ENCODE measurements around the gene PLA2G2D. TPM values are rescaled to one million over a fixed set of nuclear protein-coding genes. Genes with fewer than 3 reads are reported as not detected.

Gene PLA2G2D
- total RNA-seq, 1 experiment from 2014 or later, result not detected

- Histone ChIP-seq H3K4me1 (replicated peaks) (no peaks in the 10 kb centered on the region), H3K9me3 (replicated peaks) (no peaks in the 10 kb centered on the region), H3K36me3 (no peaks in the 10 kb centered on the region), H3K27me3 (replicated peaks) (no peaks in the 10 kb centered on the region), H3K4me3 (no peak overlapping the region), H3K27ac (no peak overlapping the region)
- peak in 1 of 2 experiments; percentile 33 for DNase-seq (ENCODE audit: low read depth in 1 of 2, low spot score in 2 of 2)
These were observed 49.0 kb downstream of the PLA2G2D start for GRCh38 chr1:20070357-20070756.

DNA sequence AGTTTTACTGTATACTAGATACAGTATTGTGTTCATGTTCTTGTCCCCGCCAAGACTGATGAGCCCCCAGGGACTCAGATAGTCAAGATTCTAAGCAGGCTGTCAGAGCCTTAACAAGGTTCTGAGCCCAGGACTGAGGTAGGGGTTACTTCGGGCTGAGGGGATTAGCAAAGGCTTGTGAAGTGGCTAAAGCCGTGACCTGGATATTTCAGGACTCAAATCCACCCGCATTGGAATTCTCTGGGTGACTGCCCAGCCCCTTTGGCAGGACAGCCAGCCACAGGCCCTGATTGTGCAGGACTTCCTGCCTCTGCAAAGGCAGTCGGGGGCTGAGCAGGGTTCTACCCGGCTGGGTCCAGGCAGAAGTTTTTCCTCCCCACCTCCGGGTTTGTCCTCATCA, 49.5 kb downstream of the PLA2G2D start, which contains the start of gene PLA2G5:
Gene PLA2G5, plus strand, starts transcription at position 321 of the 400 bp plus-strand sequence. CDS start 14,637 bp downstream, outside the sequence.
- DNase-seq (ENCODE audit: low read depth in 1 of 2, low spot score in 2 of 2), result peak in 1 of 2 experiments; percentile 28
- Histone ChIP-seq H3K4me3 (no peak within 1 kb of the TSS), H3K9me3 (replicated peaks) (no peaks in the 10 kb centered on the region), H3K36me3 (no peaks in the 10 kb centered on the region), H3K4me1 (replicated peaks) (no peaks in the 10 kb centered on the region), H3K27me3 (replicated peaks) (no peaks in the 10 kb centered on the region), H3K27ac (no peak within 1 kb of the TSS)

- H3K9me3 ChIP-seq (replicated peaks), result no peaks in the 10 kb centered on the region
- H3K27me3 ChIP-seq (replicated peaks), result no peaks in the 10 kb centered on the region
- DNase-seq (ENCODE audit: low read depth in 1 of 2, low spot score in 2 of 2), result no peak
- H3K4me3 ChIP-seq, result no peak overlapping the region
- no peak overlapping the region for H3K27ac ChIP-seq
- no peaks in the 10 kb centered on the region for H3K36me3 ChIP-seq
- H3K4me1 ChIP-seq (replicated peaks), result 0 out of 2 replicates have a peak, but pooled peaks cover 1% of the 10 kb centered on the region
These were observed 50.6 kb downstream of the PLA2G2D start for GRCh38 chr1:20068722-20069121.

- Histone ChIP-seq H3K4me1 (replicated peaks) (0 out of 2 replicates have a peak, but pooled peaks cover 3% of the 10 kb centered on the region), H3K9me3 (replicated peaks) (no peaks in the 10 kb centered on the region), H3K27ac (no peak overlapping the region), H3K27me3 (replicated peaks) (no peaks in the 10 kb centered on the region), H3K4me3 (no peak overlapping the region), H3K36me3 (no peaks in the 10 kb centered on the region)
- DNase-seq (ENCODE audit: low read depth in 1 of 2, low spot score in 2 of 2), result peak in 1 of 2 experiments; percentile 6
These were observed 55.5 kb downstream of the PLA2G2D start for GRCh38 chr1:20063861-20064292.

Other genes starting within 250 kb of the PLA2G2D start
- 6.8 and 10.1 TPM in 2 replicates for gene OTUD3, start 237.1 kb downstream of the PLA2G2D start, total RNA-seq (2014; rRNA removed; shearing (Covaris generic))
- gene PLA2G2E, start 195.9 kb downstream of the PLA2G2D start, total RNA-seq (2014; rRNA removed; shearing (Covaris generic)), result not detected in 2 replicates
- not detected in 2 replicates for gene PLA2G2A, start 139.9 kb downstream of the PLA2G2D start, total RNA-seq (2014; rRNA removed; shearing (Covaris generic))
- not detected in 2 replicates for gene PLA2G5, start 49.3 kb downstream of the PLA2G2D start, total RNA-seq (2014; rRNA removed; shearing (Covaris generic))
- not detected in 2 replicates for gene PLA2G2F, start 19.8 kb upstream of the PLA2G2D start, total RNA-seq (2014; rRNA removed; shearing (Covaris generic))
- gene UBXN10, start 66.6 kb upstream of the PLA2G2D start, total RNA-seq (2014; rRNA removed; shearing (Covaris generic)), result not detected in 2 replicates
- not detected in 2 replicates for gene PLA2G2C, start 67.0 kb upstream of the PLA2G2D start, total RNA-seq (2014; rRNA removed; shearing (Covaris generic))
- not detected in 2 replicates for gene VWA5B1, start 171.3 kb upstream of the PLA2G2D start, total RNA-seq (2014; rRNA removed; shearing (Covaris generic))

Measured in SJSA1 (cell line).